ENCODE results near the gene XRCC1. TPM values are rescaled to one million over a fixed set of nuclear protein-coding genes. Genes with fewer than 3 reads are reported as not detected.

The XRCC1 gene
- total RNA-seq, 2 experiments from 2014 or later, result 27.2 to 35.9 TPM

- ChIA-PET POLR2A (no interaction called here), CTCF (ENCODE audit: unreplicated experiment) (no interaction called here)
- Histone ChIP-seq H3K4me3 (ENCODE audit: low read depth, low read length, poor library complexity, severe bottlenecking) (no peak overlapping the region), H3K79me2 (ENCODE audit: insufficient read depth, low read depth, low read length) (no peaks in the 10 kb centered on the region), H4K20me1 (ENCODE audit: insufficient read depth, low read length) (no peaks in the 10 kb centered on the region), H3K4me2 (ENCODE audit: low read length) (no peak overlapping the region), H3K9me2 (ENCODE audit: insufficient read depth, low read length) (no peaks in the 10 kb centered on the region), H2AFZ (ENCODE audit: low read length) (no peak overlapping the region), H3K36me3 (ENCODE audit: insufficient read depth, low read length) (peaks cover 49% of the 10 kb centered on the region), H3K27ac (ENCODE audit: low read depth, low read length, poor library complexity, severe bottlenecking) (no peak overlapping the region), H3K4me1 (ENCODE audit: insufficient read depth, low read length, poor library complexity, severe bottlenecking) (no peaks in the 10 kb centered on the region), H3K9me3 (ENCODE audit: low read length) (no peaks in the 10 kb centered on the region)
- intact Hi-C loops (cut with micrococcal nuclease; ENCODE audit: unreplicated experiment), result no loop called here
- BruUV-seq (replicated peaks), result no TSS peak
- no peak for TF ChIP-seq EZH2phosphoT487 (IDR thresholded peaks at IDR 0.05; ENCODE audit: borderline replicate concordance, low read depth, low read length)
- no peak for TF ChIP-seq CTCF (conservative IDR thresholded peaks at IDR 0.05; ENCODE audit: low read length)
- DNase-seq (ENCODE audit: low spot score), result no peak
Observed at GRCh38 chr19:43544077-43544476, 31.2 kb downstream of the XRCC1 start.

- Histone ChIP-seq H3K4me1 (ENCODE audit: insufficient read depth, low read length, poor library complexity, severe bottlenecking) (no peaks in the 10 kb centered on the region), H3K9me3 (ENCODE audit: low read length) (no peaks in the 10 kb centered on the region), H3K4me3 (ENCODE audit: low read depth, low read length, poor library complexity, severe bottlenecking) (no peak overlapping the region), H4K20me1 (ENCODE audit: insufficient read depth, low read length) (no peaks in the 10 kb centered on the region), H3K4me2 (ENCODE audit: low read length) (no peak overlapping the region), H3K9me2 (ENCODE audit: insufficient read depth, low read length) (no peaks in the 10 kb centered on the region), H2AFZ (ENCODE audit: low read length) (no peak overlapping the region), H3K36me3 (ENCODE audit: insufficient read depth, low read length) (peaks cover 63% of the 10 kb centered on the region), H3K79me2 (ENCODE audit: insufficient read depth, low read depth, low read length) (no peaks in the 10 kb centered on the region), H3K27ac (ENCODE audit: low read depth, low read length, poor library complexity, severe bottlenecking) (no peak overlapping the region)
- intact Hi-C loops (cut with micrococcal nuclease; ENCODE audit: unreplicated experiment), result no loop called here
- no peak for TF ChIP-seq CTCF (conservative IDR thresholded peaks at IDR 0.05; ENCODE audit: low read length)
- TF ChIP-seq EZH2phosphoT487 (IDR thresholded peaks at IDR 0.05; ENCODE audit: borderline replicate concordance, low read depth, low read length), result no peak
- no peak for DNase-seq (ENCODE audit: low spot score)
- ChIA-PET CTCF (ENCODE audit: unreplicated experiment) (no interaction called here), POLR2A (no interaction called here)
- no TSS peak for BruUV-seq (replicated peaks)
Observed at GRCh38 chr19:43541920-43542650, 33.2 kb downstream of the XRCC1 start.

- Histone ChIP-seq H3K4me2 (ENCODE audit: low read length) (no peak overlapping the region), H3K4me1 (ENCODE audit: insufficient read depth, low read length, poor library complexity, severe bottlenecking) (no peaks in the 10 kb centered on the region), H4K20me1 (ENCODE audit: insufficient read depth, low read length) (no peaks in the 10 kb centered on the region), H3K9me3 (ENCODE audit: low read length) (no peaks in the 10 kb centered on the region), H3K36me3 (ENCODE audit: insufficient read depth, low read length) (peaks cover 63% of the 10 kb centered on the region), H3K4me3 (ENCODE audit: low read depth, low read length, poor library complexity, severe bottlenecking) (no peak overlapping the region), H3K27ac (ENCODE audit: low read depth, low read length, poor library complexity, severe bottlenecking) (no peak overlapping the region), H3K79me2 (ENCODE audit: insufficient read depth, low read depth, low read length) (no peaks in the 10 kb centered on the region), H3K9me2 (ENCODE audit: insufficient read depth, low read length) (no peaks in the 10 kb centered on the region), H2AFZ (ENCODE audit: low read length) (no peak overlapping the region)
- TF ChIP-seq CTCF (conservative IDR thresholded peaks at IDR 0.05; ENCODE audit: low read length) (no peak), EZH2phosphoT487 (IDR thresholded peaks at IDR 0.05; ENCODE audit: borderline replicate concordance, low read depth, low read length) (no peak)
- no TSS peak for BruUV-seq (replicated peaks)
- DNase-seq (ENCODE audit: low spot score), result no peak
- intact Hi-C loops (cut with micrococcal nuclease; ENCODE audit: unreplicated experiment), result no loop called here
- ChIA-PET CTCF (ENCODE audit: unreplicated experiment) (no interaction called here), POLR2A (no interaction called here)
Observed at GRCh38 chr19:43540381-43540780, 34.9 kb downstream of the XRCC1 start.

All from OCI-LY7 (cell line).